Superior temporal gyrus (tissue), 1 donor: ENCODE results near the gene ABCF1.
"Not testable (repeated sequence)": the region's sequence is repeated elsewhere in the genome, so short reads cannot be mapped to it uniquely, and the experiment has no call there.

Source experiments
- DNase-seq: peaks from one replicate; pipeline ENCODE4 v3.0.0-alpha.2; 2016; ENCODE audit errors: extremely low spot score

Gene ABCF1

GRCh38 chr6:30571075-30571761, at the start of gene ABCF1:
Gene ABCF1 (plus strand): TSS chr6:30571442. CDS start chr6:30571488, 46 bp downstream.
- peak; percentile 97 for DNase-seq

GRCh38 chr6:30521952-30522351, 49.3 kb upstream of the ABCF1 start:
- not testable (repeated sequence) for DNase-seq

GRCh38 chr6:30526444-30526843, 44.8 kb upstream of the ABCF1 start:
- not testable (repeated sequence) for DNase-seq

- DNase-seq = not testable (repeated sequence)
Observed at GRCh38 chr6:30529349-30529875, 41.8 kb upstream of the ABCF1 start.

GRCh38 chr6:30530014-30530413, 41.2 kb upstream of the ABCF1 start:
- no peak for DNase-seq

GRCh38 chr6:30533460-30534294, 37.6 kb upstream of the ABCF1 start:
- no peak for DNase-seq

- no peak for DNase-seq
Observed at GRCh38 chr6:30537931-30538330, 33.3 kb upstream of the ABCF1 start.

- peak; percentile 95 for DNase-seq
Observed at GRCh38 chr6:30541515-30542403, 29.5 kb upstream of the ABCF1 start.

GRCh38 chr6:30542404-30542725, 28.9 kb upstream of the ABCF1 start:
- DNase-seq = no peak

GRCh38 chr6:30542915-30543314, 28.3 kb upstream of the ABCF1 start:
- DNase-seq = no peak

- DNase-seq = no peak
Observed at GRCh38 chr6:30543821-30544220, 27.4 kb upstream of the ABCF1 start.

GRCh38 chr6:30544666-30545272, 26.5 kb upstream of the ABCF1 start:
- DNase-seq = peak; percentile 82

- no peak for DNase-seq
Observed at GRCh38 chr6:30547454-30547853, 23.8 kb upstream of the ABCF1 start.

- no peak for DNase-seq
Observed at GRCh38 chr6:30548375-30548774, 22.9 kb upstream of the ABCF1 start.

GRCh38 chr6:30554404-30554803, 16.8 kb upstream of the ABCF1 start:
- no peak for DNase-seq

GRCh38 chr6:30554962-30555815, 16.1 kb upstream of the ABCF1 start:
- no peak for DNase-seq

- DNase-seq = peak; percentile 54
Observed at GRCh38 chr6:30555816-30556065, 15.5 kb upstream of the ABCF1 start.

- DNase-seq = peak; percentile 84
Observed at GRCh38 chr6:30556066-30556905, 15.0 kb upstream of the ABCF1 start, which contains the start of gene GNL1. Gene GNL1 (minus strand): TSS chr6:30556489. CDS start chr6:30556203, 286 bp downstream.

GRCh38 chr6:30556906-30557682, 14.1 kb upstream of the ABCF1 start, which contains the start of gene PRR3:
Gene PRR3 (plus strand): TSS chr6:30557295. CDS start chr6:30557345, 50 bp downstream.
- peak; percentile 99 for DNase-seq
